Caco-2 (cell line): ENCODE measurements around the gene S100G. TPM values are rescaled to one million over a fixed set of nuclear protein-coding genes. Genes with fewer than 3 reads are reported as not detected.

Source experiments
- BruUV-seq: library from RNA; stranded (reverse); fragments of 400-500 nt; replicated peaks from 2 replicates; lab custom pipeline; 2021; lab: Mats Ljungman, UMichigan
- CTCF ChIA-PET: fragments of 300-600 bp; sonication (Branson Sonifier 250); formaldehyde crosslinking; loops from one replicate; lab custom pipeline; 2022; ENCODE audit warnings: antibody characterized with exemption; lab: Charles Lee
- POLR2A ChIA-PET: fragments of 300-600 bp; sonication (Branson Sonifier 250); formaldehyde crosslinking; loops from one replicate; lab custom pipeline; 2022; ENCODE audit warnings: antibody characterized with exemption; lab: Charles Lee
- DNase-seq, 2 experiments: peaks; one replicate each; pipeline versions ENCODE4 v3.0.0 to v3.0.0-alpha.2; 2020 to 2022
- H3K27me3 ChIP-seq: replicated peaks from 2 replicates; pipeline ENCODE4 v1.6.0; 2011; ENCODE audit warnings: low read length; ENCODE audit not compliant: control insufficient read depth, insufficient read depth
- H3K36me3 ChIP-seq: 2 replicates; pipeline ENCODE4 v1.5.1; 2011; ENCODE audit warnings: low read length; ENCODE audit not compliant: control insufficient read depth, insufficient read depth
- H3K4me1 ChIP-seq: fragments of 250-450 bp; sonication (Bioruptor Pico); 2 replicates; pipeline ENCODE4 v1.5.1; 2020; ENCODE audit warnings: mild to moderate bottlenecking
- H3K4me3 ChIP-seq: 2 replicates; pipeline ENCODE4 v1.5.1; 2011; ENCODE audit warnings: low read depth, mild to moderate bottlenecking, control low read depth, low read length
- H3K9me3 ChIP-seq: fragments of 250-450 bp; sonication (Bioruptor Pico); 2 replicates; pipeline ENCODE4 v1.5.1; 2020; ENCODE audit warnings: mild to moderate bottlenecking, moderate library complexity
- H3K27ac Mint-ChIP-seq: one replicate; pipeline ENCODE4 v1.8.0; 2022; ENCODE audit warnings: mixed read lengths; ENCODE audit not compliant: unreplicated experiment
- H3K27me3 Mint-ChIP-seq: one replicate; pipeline ENCODE4 v1.8.0; 2022; ENCODE audit warnings: mixed read lengths; ENCODE audit not compliant: insufficient read depth, unreplicated experiment
- H3K36me3 Mint-ChIP-seq: one replicate; pipeline ENCODE4 v1.8.0; 2022; ENCODE audit warnings: mild to moderate bottlenecking, mixed read lengths; ENCODE audit not compliant: insufficient read depth, unreplicated experiment
- H3K4me1 Mint-ChIP-seq: one replicate; pipeline ENCODE4 v1.8.0; 2022; ENCODE audit warnings: low read depth, mixed read lengths; ENCODE audit not compliant: unreplicated experiment
- H3K4me3 Mint-ChIP-seq: one replicate; pipeline ENCODE4 v1.8.0; 2022; ENCODE audit warnings: mild to moderate bottlenecking, moderate library complexity, mixed read lengths; ENCODE audit not compliant: unreplicated experiment
- H3K9me3 Mint-ChIP-seq: one replicate; pipeline ENCODE4 v1.8.0; 2022; ENCODE audit warnings: mixed read lengths; ENCODE audit not compliant: unreplicated experiment
- CTCF ChIP-seq, 2 experiments: fragments of 200-600 bp in 1 of 2; IDR thresholded peaks; 1 replicate in 1 of 2; 2 replicates in 1 of 2; pipeline versions ENCODE4 v1.5.1 to v1.8.0; 2011 to 2022; ENCODE audit warnings: antibody characterized with exemption in 1 of 2, control low read depth in 1 of 2, inconsistent platforms in 1 of 2, low read depth in 1 of 2, low read length in 1 of 2, mild to moderate bottlenecking in 1 of 2, moderate library complexity in 1 of 2; ENCODE audit not compliant: insufficient read depth in 1 of 2, severe bottlenecking in 1 of 2, unreplicated experiment in 1 of 2
- intact Hi-C: fragments of 100-400 bp; cut with micrococcal nuclease; formaldehyde crosslinking; loops from one replicate; pipeline ENCODE4 v1.10.0; 2022; ENCODE audit not compliant: unreplicated experiment
- total RNA-seq: library from RNA; stranded (reverse); gene quantifications from 2 replicates; pipeline ENCODE4 v1.2.3, GENCODE V29; 2022

S100G gene
- total RNA-seq, 1 experiment from 2014 or later = not detected

GRCh38 chrX:16635040-16635439 lies 14.9 kb upstream of the S100G start:
- intact Hi-C loops = no loop called here
- Mint-ChIP-seq H3K9me3 (no peaks in the 10 kb centered on the region), H3K27me3 (no peaks in the 10 kb centered on the region), H3K27ac (no peak overlapping the region), H3K4me3 (no peak overlapping the region), H3K4me1 (peaks cover under 1% of the 10 kb centered on the region), H3K36me3 (peaks cover 9% of the 10 kb centered on the region)
- no peak overlapping the region for H3K4me3 ChIP-seq
- POLR2A ChIA-PET = no interaction called here
- H3K36me3 ChIP-seq = no peaks in the 10 kb centered on the region; the same call in 1 of the 2 replicates
- BruUV-seq = no TSS peak
- DNase-seq = no peak
- H3K4me1 ChIP-seq = no peaks in the 10 kb centered on the region
- no peaks in the 10 kb centered on the region for H3K9me3 ChIP-seq
- TF ChIP-seq CTCF (IDR thresholded peaks at IDR 0.05; ENCODE audit: insufficient read depth in 1 of 2, low read depth in 1 of 2, low read length in 1 of 2, severe bottlenecking in 1 of 2, unreplicated experiment in 1 of 2) = no peak
- no peaks in the 10 kb centered on the region for H3K27me3 ChIP-seq
- CTCF ChIA-PET = no interaction called here

- peaks cover 14% of the 10 kb centered on the region for H3K36me3 Mint-ChIP-seq
- no TSS peak for BruUV-seq
- H3K4me3 ChIP-seq = no peak overlapping the region
- no peak overlapping the region for H3K4me3 Mint-ChIP-seq
- TF ChIP-seq CTCF (IDR thresholded peaks at IDR 0.05; ENCODE audit: insufficient read depth in 1 of 2, low read depth in 1 of 2, low read length in 1 of 2, severe bottlenecking in 1 of 2, unreplicated experiment in 1 of 2) = no peak
- H3K27ac Mint-ChIP-seq = no peak overlapping the region
- DNase-seq = no peak
- H3K4me1 ChIP-seq = no peaks in the 10 kb centered on the region
- H3K27me3 Mint-ChIP-seq = no peaks in the 10 kb centered on the region
- ChIA-PET POLR2A (no interaction called here), CTCF (no interaction called here)
- intact Hi-C loops = no loop called here
- peaks cover 6% of the 10 kb centered on the region for H3K4me1 Mint-ChIP-seq
- H3K9me3 Mint-ChIP-seq = no peaks in the 10 kb centered on the region
- no peaks in the 10 kb centered on the region for H3K27me3 ChIP-seq
- no peaks in the 10 kb centered on the region; the same call in 1 of the 2 replicates for H3K36me3 ChIP-seq
- H3K9me3 ChIP-seq = no peaks in the 10 kb centered on the region
Measured at GRCh38 chrX:16635596-16635995, 14.4 kb upstream of the S100G start.

- Histone ChIP-seq H3K27me3 (no peaks in the 10 kb centered on the region), H3K4me1 (no peaks in the 10 kb centered on the region), H3K36me3 (no peaks in the 10 kb centered on the region; the same call in 1 of the 2 replicates), H3K9me3 (no peaks in the 10 kb centered on the region), H3K4me3 (no peak overlapping the region)
- no peak for TF ChIP-seq CTCF (IDR thresholded peaks at IDR 0.05; ENCODE audit: insufficient read depth in 1 of 2, low read depth in 1 of 2, low read length in 1 of 2, severe bottlenecking in 1 of 2, unreplicated experiment in 1 of 2)
- peaks cover 21% of the 10 kb centered on the region for H3K36me3 Mint-ChIP-seq
- no peak overlapping the region for H3K4me3 Mint-ChIP-seq
- no peak overlapping the region for H3K27ac Mint-ChIP-seq
- peaks cover 11% of the 10 kb centered on the region for H3K4me1 Mint-ChIP-seq
- no peak for DNase-seq
- no peaks in the 10 kb centered on the region for H3K27me3 Mint-ChIP-seq
- intact Hi-C loops = no loop called here
- CTCF ChIA-PET = no interaction called here
- no TSS peak for BruUV-seq
- no peaks in the 10 kb centered on the region for H3K9me3 Mint-ChIP-seq
- POLR2A ChIA-PET = no interaction called here
Measured at GRCh38 chrX:16638533-16638932, 11.4 kb upstream of the S100G start.
